HG02981 (cell line): Measurements from ENCODE around the gene NKX2-1.
"Not testable (repeated sequence)": the region's sequence is repeated elsewhere in the genome, so short reads cannot be mapped to it uniquely, and the experiment has no call there.

Experiments
- ATAC-seq: cut with Tn5 transposase; IDR thresholded peaks from one replicate; pipeline ENCODE4 v1.9.1; 2021; ENCODE audit warnings: mild to moderate bottlenecking, moderate library complexity; ENCODE audit not compliant: unreplicated experiment

NKX2-1 gene

GRCh38 chr14:36519431-36520321 is at the start of gene NKX2-1:
Gene NKX2-1, minus strand, starts transcription at chr14:36520232. Its CDS starts 103 bp downstream, at chr14:36520129.
- ATAC-seq = no peak

GRCh38 chr14:36556811-36557433 is 36.9 kb upstream of the NKX2-1 start:
- ATAC-seq = no peak

- ATAC-seq = no peak
Observed at GRCh38 chr14:36555998-36556743, 36.1 kb upstream of the NKX2-1 start.

- no peak for ATAC-seq
Observed at GRCh38 chr14:36553656-36554260, 33.7 kb upstream of the NKX2-1 start.

DNA sequence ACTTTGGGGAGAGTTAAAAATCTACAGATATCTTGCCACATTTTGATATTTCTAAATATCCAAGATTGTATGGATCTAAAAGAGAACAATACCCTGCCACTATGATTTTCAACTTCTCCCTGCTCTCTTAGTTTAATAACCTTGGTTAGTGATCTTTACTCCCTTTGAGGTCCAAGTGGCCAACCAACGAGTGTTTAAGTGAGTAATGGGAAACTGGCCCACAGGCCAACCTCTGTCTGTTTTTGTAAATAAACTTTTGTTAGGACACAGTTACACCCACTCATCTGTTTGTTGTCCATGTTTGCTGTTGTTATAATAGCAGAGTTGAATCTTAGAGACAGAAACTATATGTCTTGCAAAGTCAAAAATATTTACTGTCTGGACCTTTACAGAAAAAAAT is 30.9 kb upstream of the NKX2-1 start:
- no peak for ATAC-seq

DNA sequence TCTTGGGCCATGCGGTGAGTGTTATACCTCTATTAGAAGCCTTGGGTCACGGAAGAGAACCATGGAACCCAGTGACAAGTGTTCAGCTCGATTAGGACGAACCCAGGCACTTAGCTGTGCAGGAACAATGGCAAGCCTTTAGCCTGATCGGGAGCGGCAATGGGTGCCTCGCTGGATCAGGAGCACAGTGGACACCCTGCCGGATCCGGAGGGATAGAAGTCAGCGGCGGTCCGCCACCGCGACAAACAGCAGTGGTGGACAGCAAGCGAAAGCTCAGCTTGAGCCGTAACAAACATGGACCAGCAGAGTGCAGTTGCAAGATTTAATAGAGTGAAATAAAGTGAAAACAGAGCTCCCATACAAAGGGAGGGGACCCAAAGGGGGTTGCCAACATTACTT is 24.2 kb upstream of the NKX2-1 start:
- ATAC-seq = not testable (repeated sequence)

DNA sequence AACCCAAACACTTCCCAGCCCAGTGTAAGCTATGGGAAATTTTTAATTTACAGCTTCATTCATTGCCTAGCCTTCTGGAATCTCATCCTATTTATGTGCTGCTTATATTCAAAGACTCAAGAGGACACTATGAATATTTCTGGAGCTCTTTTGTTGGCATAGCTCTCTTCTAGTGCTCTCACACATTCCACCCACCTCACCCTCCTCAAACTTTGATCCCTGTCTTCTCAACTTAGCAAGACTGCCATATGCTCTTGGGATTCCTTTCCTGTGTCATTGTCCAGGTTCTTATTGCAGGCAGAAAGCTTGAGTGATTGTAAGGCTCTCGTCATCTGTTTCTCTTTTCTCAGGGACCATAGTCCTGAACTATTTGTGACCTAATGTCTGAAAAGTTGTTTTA is 18.0 kb upstream of the NKX2-1 start:
- no peak for ATAC-seq

DNA sequence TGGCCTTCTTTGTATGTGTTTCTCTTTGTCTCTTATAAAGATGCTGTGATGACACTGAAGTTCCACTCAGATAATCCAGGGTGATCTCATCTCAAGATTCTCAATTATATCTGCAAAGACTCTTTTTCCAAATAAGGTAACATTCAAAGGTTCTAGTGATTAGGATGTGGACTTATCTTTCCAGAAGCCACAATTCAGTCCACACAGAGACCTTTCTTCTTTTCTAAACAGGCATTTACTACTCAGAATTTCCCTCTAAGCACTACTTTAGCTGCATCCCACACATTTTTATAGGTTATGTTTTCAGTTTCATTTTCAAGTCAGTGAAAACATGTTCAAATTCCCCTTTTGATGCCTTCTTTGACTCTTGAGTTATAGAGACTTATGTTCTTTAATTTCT is 9.0 kb upstream of the NKX2-1 start:
- no peak for ATAC-seq

DNA sequence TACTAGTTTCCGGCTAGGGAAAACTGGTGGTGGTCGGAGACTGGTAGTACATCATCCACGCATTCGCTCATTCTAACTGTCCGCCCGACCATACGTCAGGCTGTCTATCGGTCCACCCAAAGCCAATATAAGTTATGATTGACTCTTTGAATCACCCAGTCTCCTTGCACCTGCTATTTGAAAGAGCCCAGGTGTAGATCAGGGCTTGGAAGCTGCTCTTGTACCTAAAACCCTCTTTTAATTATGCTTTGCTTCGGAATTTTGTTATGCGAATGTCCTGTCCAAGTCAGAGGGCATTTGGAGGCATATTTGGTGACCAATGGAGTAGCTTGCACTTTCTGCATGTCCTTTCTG is 5.7 kb upstream of the NKX2-1 start:
- no peak for ATAC-seq

- ATAC-seq = no peak
Observed at GRCh38 chr14:36524874-36525745, 5.1 kb upstream of the NKX2-1 start.

DNA sequence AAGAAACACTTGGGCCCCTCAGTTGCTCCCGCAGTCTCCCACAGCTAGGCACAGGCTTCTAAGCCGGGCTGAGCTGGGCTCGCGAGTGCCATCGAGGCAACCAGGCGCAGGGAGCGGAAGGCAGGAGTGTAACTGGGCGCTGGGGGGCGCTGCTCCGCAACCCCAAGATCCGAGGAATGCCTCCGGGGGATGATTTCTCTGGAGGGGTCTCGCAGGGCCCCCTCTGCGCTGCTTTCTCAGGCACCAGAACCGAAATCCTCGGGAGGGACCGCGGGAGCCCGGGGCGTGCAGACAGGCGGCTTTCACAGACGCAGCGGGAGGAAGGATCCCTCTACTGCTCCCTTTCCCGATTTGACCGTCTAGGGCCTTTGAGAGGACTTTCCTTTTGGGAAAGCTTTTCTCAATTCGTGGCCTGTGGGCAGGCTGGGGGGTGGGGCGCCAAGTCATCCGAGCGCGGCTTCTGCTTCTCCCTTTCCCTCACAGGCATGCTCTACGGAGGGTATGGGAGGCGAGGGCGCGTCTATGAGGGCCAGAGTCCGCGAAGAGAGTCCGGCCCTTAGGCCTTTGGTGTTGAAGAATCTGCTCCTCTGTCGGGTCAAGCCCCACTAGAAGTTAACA is 4.3 kb upstream of the NKX2-1 start:
- ATAC-seq = no peak

DNA sequence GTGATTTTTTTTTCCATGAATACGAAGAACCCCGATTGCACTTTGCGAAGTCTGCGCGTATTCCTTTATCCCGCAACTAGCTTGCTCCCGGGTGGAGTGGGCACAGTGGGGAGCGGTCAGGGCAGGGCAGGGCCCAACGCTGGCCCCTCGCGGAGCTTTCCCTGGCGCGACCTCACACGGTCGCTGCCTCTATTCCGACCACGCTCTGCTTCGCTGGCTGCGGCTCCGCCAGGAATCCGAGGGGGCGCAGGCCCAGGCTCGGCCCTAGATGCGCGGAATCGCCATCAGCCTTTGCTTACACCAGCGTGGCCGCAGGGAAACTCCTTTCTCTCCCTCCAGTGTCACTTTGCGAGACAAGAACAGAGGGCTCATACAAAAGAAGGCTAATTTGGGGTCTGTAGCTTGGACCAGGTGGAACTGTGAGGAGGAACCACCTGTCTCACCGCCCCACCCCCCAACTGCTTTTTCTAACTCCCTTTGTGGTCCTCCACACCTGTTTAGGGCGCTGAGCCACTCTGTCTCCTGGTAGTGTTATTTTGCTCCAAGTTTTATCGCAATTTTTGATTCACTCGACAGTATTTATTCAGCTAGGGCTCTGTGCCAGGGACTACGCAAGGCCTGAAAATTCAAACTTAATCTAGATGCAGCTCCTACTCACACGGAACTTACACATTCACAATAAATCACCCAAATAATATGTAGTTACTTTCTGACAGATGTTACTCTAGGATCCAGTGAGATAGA is 3.1 kb upstream of the NKX2-1 start:
- no peak for ATAC-seq

- ATAC-seq = no peak
Observed at GRCh38 chr14:36522347-36522971, 2.4 kb upstream of the NKX2-1 start.

GRCh38 chr14:36521598-36522345 is 1.7 kb upstream of the NKX2-1 start:
- ATAC-seq = no peak

DNA sequence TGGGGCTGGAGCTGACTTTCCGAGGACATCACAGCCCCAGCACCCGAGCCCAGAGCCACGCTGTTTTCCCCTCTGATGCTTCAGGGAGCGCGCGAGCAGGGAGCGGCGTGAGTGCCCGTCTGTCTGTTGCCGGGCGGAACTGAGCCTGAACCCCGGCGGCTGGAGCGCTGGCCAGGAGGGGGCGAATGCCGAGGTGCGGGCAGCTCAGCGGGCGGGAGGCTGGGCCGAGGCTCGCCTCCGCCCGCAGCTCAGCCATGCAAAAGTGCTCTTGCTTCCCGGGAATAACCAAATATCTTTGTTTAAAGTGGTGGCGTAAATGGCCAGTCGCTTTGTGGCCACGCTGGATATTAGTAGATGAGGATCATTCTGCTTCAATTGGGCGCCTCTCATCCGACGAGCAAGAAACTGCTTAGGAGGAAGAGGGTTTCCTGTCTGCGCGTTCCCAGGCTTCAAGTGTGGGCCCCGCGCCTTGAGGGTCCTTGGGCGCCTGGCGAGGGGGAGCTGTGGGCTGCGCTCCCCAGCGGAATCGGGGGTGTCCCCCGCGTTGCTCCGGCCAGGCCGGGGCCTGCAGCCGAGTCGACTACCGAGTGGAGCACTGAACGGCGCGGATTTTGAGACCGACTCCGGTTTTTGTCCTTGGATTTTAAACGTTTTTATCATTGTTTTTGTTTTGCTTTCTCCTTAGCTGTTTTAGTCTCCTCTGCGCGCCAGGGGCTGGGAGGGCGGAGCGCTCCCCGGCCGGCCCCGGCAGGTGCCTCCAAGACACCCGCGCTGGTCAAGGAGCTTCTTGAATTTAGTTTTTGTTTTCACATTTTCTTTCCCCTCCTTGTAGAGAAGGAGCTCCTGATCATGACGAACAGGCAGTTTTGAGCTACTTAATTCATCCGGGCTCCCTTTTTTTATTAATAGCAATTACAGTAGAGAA is 831 bp upstream of the NKX2-1 start:
- no peak for ATAC-seq

DNA sequence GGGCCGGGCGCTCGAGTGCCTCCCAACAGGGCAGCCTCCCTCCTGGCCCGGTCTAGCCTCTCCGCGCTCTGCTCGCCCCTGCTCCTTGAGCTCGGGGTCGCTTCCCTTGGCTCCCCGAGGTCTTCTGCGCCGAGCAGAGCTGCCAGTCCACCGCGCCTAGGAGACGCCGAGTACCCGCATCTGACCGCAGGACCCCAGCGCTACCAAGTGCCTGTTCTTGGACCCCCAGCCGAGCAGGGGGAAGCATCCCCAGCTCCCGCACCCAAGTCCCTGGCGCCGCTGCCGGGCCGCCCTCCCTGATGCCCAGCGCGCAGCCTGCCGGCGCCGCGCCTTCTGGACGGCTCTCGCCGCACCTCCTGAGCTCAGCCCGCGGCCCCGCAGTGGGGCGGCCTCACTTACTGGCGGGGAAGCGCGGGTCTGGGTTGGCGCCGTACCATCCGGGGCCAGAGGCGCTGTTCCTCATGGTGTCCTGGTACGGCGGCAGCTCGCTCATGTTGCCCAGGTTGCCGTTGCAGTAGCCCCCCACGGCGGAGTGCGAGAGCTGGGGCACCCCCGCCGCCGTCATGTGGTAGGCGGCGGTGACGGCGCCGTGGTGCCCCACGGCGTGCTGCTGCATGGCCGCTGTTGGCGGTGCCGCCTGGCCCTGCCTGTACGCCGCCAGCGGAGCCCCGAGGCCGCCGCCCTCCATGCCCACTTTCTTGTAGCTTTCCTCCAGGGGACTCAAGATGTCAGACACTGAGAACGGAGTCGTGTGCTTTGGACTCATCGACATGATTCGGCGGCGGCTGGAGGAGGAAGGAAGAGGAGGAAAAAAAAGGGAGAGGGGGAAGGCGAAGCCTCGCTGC is 1.2 kb downstream of the NKX2-1 start:
- ATAC-seq = no peak
